Esophagus muscularis mucosa (tissue), 4 donors: Measurements from ENCODE around the gene EXOC6B. TPM values are rescaled to one million over a fixed set of nuclear protein-coding genes. Genes with fewer than 3 reads are reported as not detected.

ENCODE experiments used
- DNase-seq: peaks from one replicate; pipeline ENCODE4 v3.0.0-alpha.2; 2017; ENCODE audit errors: extremely low spot score
- H3K27ac ChIP-seq, 4 donors: fragments of 200-600 bp; sonication (generic); replicated peaks in 1 of 4; 1 replicate in 3 of 4; 2 replicates in 1 of 4; pipeline ENCODE4 v1.5.1; 2016 to 2019; ENCODE audit warnings: mild to moderate bottlenecking in 1 of 4
- H3K27me3 ChIP-seq, 4 donors: fragments of 200-600 bp; sonication (generic); one replicate each; pipeline versions ENCODE4 v1.5.1 to v1.6.0; 2016 to 2019
- H3K36me3 ChIP-seq, 4 donors: fragments of 200-600 bp; sonication (generic); one replicate each; pipeline ENCODE4 v1.5.1; 2016 to 2019
- H3K4me1 ChIP-seq, 4 donors: fragments of 200-600 bp; sonication (generic); one replicate each; pipeline ENCODE4 v1.5.1; 2016 to 2019
- H3K4me3 ChIP-seq, 4 donors: fragments of 200-600 bp; sonication (generic); 1 replicate in 2 of 4; 2 replicates in 2 of 4; pipeline ENCODE4 v1.5.1; 2016 to 2019; ENCODE audit warnings: mild to moderate bottlenecking in 4 of 4, moderate library complexity in 1 of 4
- H3K9me3 ChIP-seq, 4 donors: fragments of 200-600 bp; sonication (generic); 1 replicate in 3 of 4; 2 replicates in 1 of 4; pipeline ENCODE4 v1.5.1; 2016 to 2019
- EP300 ChIP-seq: sonication (generic); formaldehyde crosslinking; IDR thresholded peaks from one replicate; pipeline ENCODE4 v1.6.1; 2017; ENCODE audit warnings: antibody characterized with exemption
- POLR2A ChIP-seq: fragments of 450-650 bp; IDR thresholded peaks from one replicate; pipeline ENCODE4 v1.6.1; 2017; ENCODE audit warnings: antibody characterized with exemption, moderate library complexity, mild to moderate bottlenecking, low read depth
- POLR2AphosphoS5 ChIP-seq, 2 donors: sonication (generic); formaldehyde crosslinking; IDR thresholded peaks; one replicate each; pipeline ENCODE4 v1.6.1; 2017; ENCODE audit warnings: antibody characterized with exemption in 2 of 2
- WGBS: methylation state at CpG from one replicate; pipeline ENCODE4 v1.1.5; 2018; 5-methylcytosine and 5-hydroxymethylcytosine counted together
- intact Hi-C: fragments of 100-400 bp; cut with DNase I; formaldehyde crosslinking; loops from one replicate; pipeline ENCODE4 v1.15.1; 2023
- total RNA-seq, 4 donors: library from RNA; depleted of rRNA; stranded (reverse); fragments of >200 nt; gene quantifications; one replicate each; pipeline versions ENCODE4 v1.1.0 to v1.2.1, GENCODE V29; 2016
- TF ChIP-seq, protein P1 (sequence below), 3 experiments: fragments of 200-600 bp in 2 of 3; fragments of 450-650 bp in 1 of 3; sonication (generic) in 2 of 3; IDR thresholded peaks; one replicate each; pipeline ENCODE4 v1.5.1; 2017 to 2019; ENCODE audit warnings: antibody characterized with exemption in 3 of 3, mild to moderate bottlenecking in 2 of 3, moderate library complexity in 1 of 3

Gene EXOC6B
- total RNA-seq, 4 donors from 2014 or later = 24.5 to 45.9 (median 37.4) TPM

DNA sequence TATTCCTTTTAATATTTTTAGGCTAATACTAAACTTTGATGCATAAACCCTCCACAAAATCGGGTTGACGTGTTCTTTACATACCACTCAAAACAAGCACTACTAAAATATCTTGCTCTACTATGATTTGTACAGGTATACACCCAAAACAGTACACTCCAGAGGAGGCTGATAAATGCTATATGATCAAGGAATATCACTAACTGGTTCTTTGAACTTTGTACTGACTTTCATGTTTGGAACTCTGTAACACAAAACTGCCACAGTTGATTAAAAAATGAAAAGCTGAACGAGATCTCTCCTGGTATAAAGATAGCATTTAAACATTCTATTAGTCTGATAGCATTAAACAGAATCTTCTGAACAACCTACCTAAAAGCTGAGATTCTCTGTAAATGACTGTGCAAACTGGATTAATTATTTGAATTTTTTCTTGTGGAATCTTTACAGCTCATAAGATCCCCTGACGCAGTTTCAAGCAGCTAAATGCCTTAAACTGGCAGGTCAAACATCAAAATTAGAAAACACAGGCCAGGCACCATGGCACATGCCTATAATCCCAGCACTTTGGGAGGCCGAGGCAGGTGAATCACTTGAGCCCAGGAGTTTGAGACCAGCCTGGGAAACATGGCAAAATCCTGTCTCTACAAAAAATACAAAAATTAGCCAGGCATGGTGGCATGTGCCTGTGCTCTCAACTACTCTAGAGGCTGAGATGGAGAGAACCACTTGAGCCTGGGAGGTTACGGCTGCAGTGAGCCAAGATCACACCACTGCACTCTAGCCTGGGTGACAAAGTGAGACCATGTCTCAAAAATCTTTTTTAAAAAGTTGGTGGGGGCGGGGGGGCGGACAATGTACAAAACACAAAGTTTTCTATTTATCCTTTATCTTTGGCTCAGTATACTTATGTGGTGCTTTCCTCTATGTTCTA, 150.6 kb downstream of the EXOC6B start:
- Histone ChIP-seq H3K4me1 (peaks cover 20 to 31% (median 22%) of the 10 kb centered on the region in 4 donors), H3K9me3 (no peaks in the 10 kb centered on the region), H3K27ac (no peak overlapping the region), H3K27me3 (no peaks in the 10 kb centered on the region), H3K4me3 (no peak overlapping the region), H3K36me3 (no peaks in the 10 kb centered on the region)
- TF ChIP-seq EP300 (no peak), POLR2AphosphoS5 (IDR thresholded peaks at IDR 0.05) (no peak), POLR2A (no peak)
- TF ChIP-seq, protein P1, sequence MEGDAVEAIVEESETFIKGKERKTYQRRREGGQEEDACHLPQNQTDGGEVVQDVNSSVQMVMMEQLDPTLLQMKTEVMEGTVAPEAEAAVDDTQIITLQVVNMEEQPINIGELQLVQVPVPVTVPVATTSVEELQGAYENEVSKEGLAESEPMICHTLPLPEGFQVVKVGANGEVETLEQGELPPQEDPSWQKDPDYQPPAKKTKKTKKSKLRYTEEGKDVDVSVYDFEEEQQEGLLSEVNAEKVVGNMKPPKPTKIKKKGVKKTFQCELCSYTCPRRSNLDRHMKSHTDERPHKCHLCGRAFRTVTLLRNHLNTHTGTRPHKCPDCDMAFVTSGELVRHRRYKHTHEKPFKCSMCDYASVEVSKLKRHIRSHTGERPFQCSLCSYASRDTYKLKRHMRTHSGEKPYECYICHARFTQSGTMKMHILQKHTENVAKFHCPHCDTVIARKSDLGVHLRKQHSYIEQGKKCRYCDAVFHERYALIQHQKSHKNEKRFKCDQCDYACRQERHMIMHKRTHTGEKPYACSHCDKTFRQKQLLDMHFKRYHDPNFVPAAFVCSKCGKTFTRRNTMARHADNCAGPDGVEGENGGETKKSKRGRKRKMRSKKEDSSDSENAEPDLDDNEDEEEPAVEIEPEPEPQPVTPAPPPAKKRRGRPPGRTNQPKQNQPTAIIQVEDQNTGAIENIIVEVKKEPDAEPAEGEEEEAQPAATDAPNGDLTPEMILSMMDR (IDR thresholded peaks at IDR 0.05) = no peak
- intact Hi-C loops = no loop called here
- 95% methylated on average over 8 of the region's 8 CpGs for WGBS
- DNase-seq = no peak

DNA sequence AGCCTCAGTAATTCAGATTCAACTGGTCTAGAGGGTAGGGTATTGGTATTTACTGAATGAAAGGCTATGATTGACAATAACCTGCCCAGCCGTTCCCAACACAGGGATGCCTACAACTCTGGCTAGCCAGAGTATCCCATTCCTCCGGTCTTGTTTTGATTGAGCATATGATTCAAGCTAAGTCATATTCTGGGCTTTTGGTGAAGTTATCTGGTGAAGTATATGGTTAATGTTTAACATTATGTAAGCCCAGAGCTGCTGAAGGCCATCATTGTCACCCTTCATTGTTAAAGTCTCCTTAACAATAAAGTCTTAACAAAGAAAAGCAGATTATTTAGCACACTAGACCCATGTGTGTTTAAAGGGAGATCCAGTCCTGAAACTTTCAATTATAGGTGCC, 152.6 kb downstream of the EXOC6B start:
- intact Hi-C loops = no loop called here

DNA sequence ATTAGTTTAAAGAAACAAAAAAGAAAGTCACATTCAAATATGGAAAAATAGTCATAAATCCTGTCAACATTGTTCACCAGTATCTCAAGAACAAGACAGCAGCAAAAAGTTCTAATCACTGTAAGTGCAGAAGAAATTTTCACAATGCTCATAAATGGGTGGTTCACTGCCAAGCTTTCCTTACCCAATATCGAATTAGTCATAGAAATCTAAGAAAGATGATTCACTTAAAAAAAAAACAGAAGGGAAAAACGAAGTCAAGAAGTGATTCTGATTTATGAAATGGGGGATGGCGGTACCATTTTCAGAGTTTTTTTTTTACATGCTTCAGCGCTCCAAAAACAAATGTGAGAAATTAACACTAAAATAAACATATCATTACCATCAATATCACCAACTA, 156.7 kb downstream of the EXOC6B start:
- intact Hi-C loops = no loop called here
- Histone ChIP-seq H3K36me3 (no peaks in the 10 kb centered on the region), H3K4me3 (no peak overlapping the region), H3K9me3 (peaks cover 0 to 25% (median 9%) of the 10 kb centered on the region in 4 donors), H3K27me3 (no peaks in the 10 kb centered on the region), H3K27ac (no peak overlapping the region), H3K4me1 (no peaks in the 10 kb centered on the region)
- WGBS = 70% methylated on average over 4 of the region's 4 CpGs
- DNase-seq = no peak
- no peak for TF ChIP-seq POLR2A
- TF ChIP-seq POLR2AphosphoS5 (IDR thresholded peaks at IDR 0.05) = no peak
- no peak for TF ChIP-seq EP300
- TF ChIP-seq, protein P1 (IDR thresholded peaks at IDR 0.05) = no peak

More for the DNA sequence above, 152.6 kb downstream of the EXOC6B start:
- H3K27ac ChIP-seq = no peak overlapping the region
- no peak overlapping the region for H3K4me3 ChIP-seq
- DNase-seq = no peak
- peaks cover 20 to 29% (median 22%) of the 10 kb centered on the region in 4 donors for H3K4me1 ChIP-seq
- TF ChIP-seq, protein P1 (IDR thresholded peaks at IDR 0.05) = no peak
- TF ChIP-seq POLR2A (no peak), POLR2AphosphoS5 (IDR thresholded peaks at IDR 0.05) (no peak), EP300 (no peak)
- no peaks in the 10 kb centered on the region for H3K9me3 ChIP-seq
- no peaks in the 10 kb centered on the region for H3K36me3 ChIP-seq
- H3K27me3 ChIP-seq = no peaks in the 10 kb centered on the region
- 97% methylated on average over 2 of the region's 2 CpGs for WGBS

DNA sequence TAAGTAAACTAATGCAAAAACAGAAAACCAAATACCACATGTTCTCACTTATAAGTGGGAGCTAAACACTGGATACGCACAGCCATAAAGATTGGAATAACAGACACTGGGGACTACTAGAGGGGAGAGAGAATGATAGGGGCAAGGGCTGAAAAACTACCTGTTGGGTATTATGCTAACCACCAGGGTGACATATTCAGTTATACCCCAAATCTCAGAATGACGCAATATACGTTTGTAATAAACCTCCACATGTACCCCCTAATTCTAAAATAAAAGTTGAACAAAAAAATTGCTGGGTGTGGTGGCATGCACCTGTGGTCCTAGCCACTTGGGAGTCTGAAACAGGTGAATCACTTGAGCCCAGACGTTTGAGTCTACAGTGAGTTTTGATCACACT, 157.2 kb downstream of the EXOC6B start:
- Histone ChIP-seq H3K4me1 (no peaks in the 10 kb centered on the region), H3K36me3 (no peaks in the 10 kb centered on the region), H3K27me3 (no peaks in the 10 kb centered on the region), H3K27ac (no peak overlapping the region), H3K4me3 (no peak overlapping the region), H3K9me3 (peaks cover 0 to 25% (median 9%) of the 10 kb centered on the region in 4 donors)
- 95% methylated on average over 4 of the region's 4 CpGs for WGBS
- no peak for TF ChIP-seq POLR2AphosphoS5 (IDR thresholded peaks at IDR 0.05)
- TF ChIP-seq POLR2A = no peak
- TF ChIP-seq EP300 = no peak
- TF ChIP-seq, protein P1 (IDR thresholded peaks at IDR 0.05) = no peak
- intact Hi-C loops = no loop called here
- DNase-seq = no peak
